ENCODE measurements around the gene SLC22A25. TPM values are rescaled to one million over a fixed set of nuclear protein-coding genes. Genes with fewer than 3 reads are reported as not detected.

The SLC22A25 gene
- polyA plus RNA-seq, 3 donors = not detected

DNA sequence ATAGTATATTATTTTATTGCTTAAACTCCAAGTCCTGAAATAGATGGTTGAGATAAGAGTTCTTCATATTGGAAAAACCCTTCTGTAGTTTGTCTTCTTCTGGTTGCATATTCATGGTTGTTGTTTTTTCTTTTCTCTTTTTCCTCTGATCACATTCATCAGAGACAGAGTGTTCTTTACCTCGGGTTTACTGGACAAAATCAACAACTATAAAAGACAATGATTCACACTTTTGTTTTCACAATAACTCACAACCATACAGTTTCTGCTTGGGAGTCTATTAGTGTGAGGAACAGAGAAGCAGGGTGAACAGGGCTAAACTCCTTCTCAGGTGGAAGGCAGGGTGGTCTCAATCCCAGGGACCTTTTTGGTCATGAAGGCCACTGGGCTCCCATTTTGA is 2.6 kb upstream of the SLC22A25 start:
- Histone ChIP-seq H4K20me1 (ENCODE audit: insufficient read depth, low read length) (no peaks in the 10 kb centered on the region), H3K4me3 (replicated peaks in 1 of 3; ENCODE audit: low read depth in 2 of 3, low read length in 3 of 3) (no peak overlapping the region), H3K9me3 (replicated peaks in 1 of 2; ENCODE audit: control insufficient read depth in 1 of 2, insufficient read depth in 1 of 2, low read length in 2 of 2) (no peaks in the 10 kb centered on the region), H3K27ac (ENCODE audit: low read depth in 1 of 2, low read length in 2 of 2) (no peak overlapping the region), H3K79me2 (ENCODE audit: insufficient read depth, low read length) (no peaks in the 10 kb centered on the region), H3K36me3 (replicated peaks in 1 of 2; ENCODE audit: control insufficient read depth in 1 of 2, insufficient read depth in 2 of 2, low read length in 2 of 2) (no peaks in the 10 kb centered on the region), H3K9ac (ENCODE audit: insufficient read depth, low read length, poor library complexity, severe bottlenecking) (no peak overlapping the region), H3K27me3 (ENCODE audit: control insufficient read depth in 2 of 2, insufficient read depth in 2 of 2, low read length in 2 of 2) (peaks cover 2 to 3% of the 10 kb centered on the region in 2 donors), H3K4me1 (ENCODE audit: control insufficient read depth in 1 of 2, insufficient read depth in 2 of 2, low read length in 2 of 2) (no peaks in the 10 kb centered on the region), H2AFZ (ENCODE audit: insufficient read depth, low read depth, low read length, poor library complexity, severe bottlenecking) (no peak overlapping the region), H3K4me2 (replicated peaks; ENCODE audit: extremely low read depth, low read length, poor library complexity, severe bottlenecking) (no peak overlapping the region)
- no peak for DNase-seq
- intact Hi-C loops (cut with micrococcal nuclease) = no loop called here
- Mint-ChIP-seq H3K4me1 (no peaks in the 10 kb centered on the region), H3K9me3 (peaks cover 0 to 3% (median 0%) of the 10 kb centered on the region in 7 donors), H3K4me3 (no peak overlapping the region), H3K27ac (no peak overlapping the region), H3K36me3 (no peaks in the 10 kb centered on the region), H3K27me3 (ENCODE audit: low read depth in 3 of 3) (peaks cover 11 to 26% (median 12%) of the 10 kb centered on the region in 3 donors)
- no CpG with 5 or more reads among the region's 1 CpG for WGBS (ENCODE audit: insufficient coverage)
- TF ChIP-seq, protein P1, sequence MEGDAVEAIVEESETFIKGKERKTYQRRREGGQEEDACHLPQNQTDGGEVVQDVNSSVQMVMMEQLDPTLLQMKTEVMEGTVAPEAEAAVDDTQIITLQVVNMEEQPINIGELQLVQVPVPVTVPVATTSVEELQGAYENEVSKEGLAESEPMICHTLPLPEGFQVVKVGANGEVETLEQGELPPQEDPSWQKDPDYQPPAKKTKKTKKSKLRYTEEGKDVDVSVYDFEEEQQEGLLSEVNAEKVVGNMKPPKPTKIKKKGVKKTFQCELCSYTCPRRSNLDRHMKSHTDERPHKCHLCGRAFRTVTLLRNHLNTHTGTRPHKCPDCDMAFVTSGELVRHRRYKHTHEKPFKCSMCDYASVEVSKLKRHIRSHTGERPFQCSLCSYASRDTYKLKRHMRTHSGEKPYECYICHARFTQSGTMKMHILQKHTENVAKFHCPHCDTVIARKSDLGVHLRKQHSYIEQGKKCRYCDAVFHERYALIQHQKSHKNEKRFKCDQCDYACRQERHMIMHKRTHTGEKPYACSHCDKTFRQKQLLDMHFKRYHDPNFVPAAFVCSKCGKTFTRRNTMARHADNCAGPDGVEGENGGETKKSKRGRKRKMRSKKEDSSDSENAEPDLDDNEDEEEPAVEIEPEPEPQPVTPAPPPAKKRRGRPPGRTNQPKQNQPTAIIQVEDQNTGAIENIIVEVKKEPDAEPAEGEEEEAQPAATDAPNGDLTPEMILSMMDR (IDR thresholded peaks at IDR 0.05) = no peak

DNA sequence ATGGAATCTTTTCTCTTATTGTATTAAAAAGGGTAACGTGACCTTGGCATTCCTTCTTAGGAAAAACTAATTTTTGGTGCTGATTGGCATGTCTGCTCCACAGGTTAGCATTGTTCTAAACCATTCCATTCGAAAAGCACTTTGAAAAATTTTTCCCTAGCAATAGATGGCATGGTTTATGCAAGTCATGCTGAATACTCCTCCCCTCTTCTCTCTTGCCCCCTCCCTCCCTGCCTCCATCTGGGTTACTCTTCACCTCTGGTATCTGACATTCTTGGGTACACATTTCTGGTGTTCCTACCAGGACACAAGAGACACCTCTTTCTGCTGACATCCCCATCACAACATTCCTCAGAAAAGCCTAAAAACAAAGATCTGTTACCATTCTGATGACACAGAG is 1.5 kb upstream of the SLC22A25 start:
- Histone ChIP-seq H3K27ac (ENCODE audit: low read depth in 1 of 2, low read length in 2 of 2) (no peak overlapping the region), H3K4me3 (replicated peaks in 1 of 3; ENCODE audit: low read depth in 2 of 3, low read length in 3 of 3) (no peak overlapping the region), H3K27me3 (ENCODE audit: control insufficient read depth in 2 of 2, insufficient read depth in 2 of 2, low read length in 2 of 2) (peaks cover 2 to 3% of the 10 kb centered on the region in 2 donors), H3K4me1 (ENCODE audit: control insufficient read depth in 1 of 2, insufficient read depth in 2 of 2, low read length in 2 of 2) (no peaks in the 10 kb centered on the region), H3K9me3 (replicated peaks in 1 of 2; ENCODE audit: control insufficient read depth in 1 of 2, insufficient read depth in 1 of 2, low read length in 2 of 2) (no peaks in the 10 kb centered on the region), H3K79me2 (ENCODE audit: insufficient read depth, low read length) (no peaks in the 10 kb centered on the region), H3K36me3 (replicated peaks in 1 of 2; ENCODE audit: control insufficient read depth in 1 of 2, insufficient read depth in 2 of 2, low read length in 2 of 2) (no peaks in the 10 kb centered on the region), H3K4me2 (replicated peaks; ENCODE audit: extremely low read depth, low read length, poor library complexity, severe bottlenecking) (no peak overlapping the region), H3K9ac (ENCODE audit: insufficient read depth, low read length, poor library complexity, severe bottlenecking) (no peak overlapping the region), H2AFZ (ENCODE audit: insufficient read depth, low read depth, low read length, poor library complexity, severe bottlenecking) (no peak overlapping the region), H4K20me1 (ENCODE audit: insufficient read depth, low read length) (no peaks in the 10 kb centered on the region)
- no peak overlapping the region for H3K4me3 Mint-ChIP-seq
- no peaks in the 10 kb centered on the region for H3K4me1 Mint-ChIP-seq
- peaks cover 11 to 25% (median 12%) of the 10 kb centered on the region in 3 donors for H3K27me3 Mint-ChIP-seq (ENCODE audit: low read depth in 3 of 3)
- TF ChIP-seq, protein P1 (IDR thresholded peaks at IDR 0.05) = no peak
- no peak overlapping the region for H3K27ac Mint-ChIP-seq
- no peak for DNase-seq
- whole genome bisulfite sequencing (ENCODE audit: insufficient coverage) = 63% methylated on average over 1 of the region's 2 CpGs
- intact Hi-C loops (cut with micrococcal nuclease) = no loop called here
- H3K9me3 Mint-ChIP-seq = peaks cover 0 to 3% (median 0%) of the 10 kb centered on the region in 7 donors
- H3K36me3 Mint-ChIP-seq = no peaks in the 10 kb centered on the region

All from CD14-positive monocyte (primary cell).